HepG2 (cell line): ENCODE results near the gene PRKCE. TPM values are rescaled to one million over a fixed set of nuclear protein-coding genes. Genes with fewer than 3 reads are reported as not detected.

Experiments
- DRAP1 ChIP-seq: IDR thresholded peaks from 2 replicates; pipeline ENCODE4 v1.6.1; 2016; ENCODE audit warnings: missing genetic modification reagents, missing compliant biosample characterization
- ELF3 ChIP-seq: IDR thresholded peaks from 2 replicates; pipeline ENCODE4 v1.6.1; 2016; ENCODE audit warnings: missing genetic modification reagents, missing compliant biosample characterization
- FOXP4 ChIP-seq: sonication (generic); formaldehyde crosslinking; IDR thresholded peaks from 2 replicates; pipeline ENCODE4 v1.4.0; 2020; ENCODE audit warnings: missing genetic modification reagents
- HDAC2 ChIP-seq: sonication (generic); formaldehyde crosslinking; IDR thresholded peaks from 2 replicates; pipeline ENCODE4 v1.4.0; 2020; ENCODE audit warnings: missing genetic modification reagents
- HHEX ChIP-seq: IDR thresholded peaks from 2 replicates; pipeline ENCODE4 v1.6.1; 2016; ENCODE audit warnings: control low read depth
- HMG20B ChIP-seq: conservative IDR thresholded peaks from 2 replicates; pipeline ENCODE4 v1.6.1; 2016; ENCODE audit warnings: missing genetic modification reagents, missing compliant biosample characterization
- SP4 ChIP-seq: sonication (generic); formaldehyde crosslinking; IDR thresholded peaks from 2 replicates; pipeline ENCODE4 v1.8.1; 2023; ENCODE audit warnings: mild to moderate bottlenecking, missing genetic modification reagents
- ZFP36L2 ChIP-seq: sonication (generic); formaldehyde crosslinking; IDR thresholded peaks from 2 replicates; pipeline ENCODE4 v1.4.0; 2020; ENCODE audit warnings: missing genetic modification reagents
- ZKSCAN8 ChIP-seq: IDR thresholded peaks from 2 replicates; pipeline ENCODE4 v1.6.1; 2016; ENCODE audit warnings: borderline replicate concordance, missing genetic modification reagents, missing compliant biosample characterization
- ZNF3 ChIP-seq: IDR thresholded peaks from 2 replicates; pipeline ENCODE4 v1.7.0; 2017; ENCODE audit warnings: inconsistent platforms
- ZNF317 ChIP-seq: sonication (generic); formaldehyde crosslinking; IDR thresholded peaks from 2 replicates; pipeline ENCODE4 v1.5.0; 2020; ENCODE audit warnings: mild to moderate bottlenecking, missing genetic modification reagents
- ZNF607 ChIP-seq: sonication (generic); formaldehyde crosslinking; IDR thresholded peaks from 2 replicates; pipeline ENCODE4 v1.5.1; 2020; ENCODE audit warnings: missing genetic modification reagents, mild to moderate bottlenecking, borderline replicate concordance
- ZSCAN5A ChIP-seq: sonication (generic); formaldehyde crosslinking; IDR thresholded peaks from 2 replicates; pipeline ENCODE4 v1.8.0; 2022; ENCODE audit warnings: mild to moderate bottlenecking, missing genetic modification reagents, borderline replicate concordance
- polyA plus RNA-seq, 8 experiments: library from polyadenylated mRNA; depleted of rRNA in 3 of 8; stranded (reverse) in 7 of 8; unstranded in 1 of 8; fragments of >200 nt; fragmentation: Illumina TruSeq in 4 of 8; extraction: Trizol in 4 of 8; gene quantifications; 2 replicates each; pipeline versions ENCODE4 v1.2.1 to v1.2.3, GENCODE V29; 2011 to 2016; ENCODE audit warnings: low read depth in 4 of 8, missing spikeins in 1 of 8, mixed read lengths in 1 of 8; ENCODE audit not compliant: insufficient read depth in 1 of 8
- total RNA-seq, 5 experiments: library from RNA; depleted of rRNA; stranded (reverse); fragments of >200 nt; fragmentation: Illumina TruSeq; extraction: Trizol; gene quantifications; 2 replicates each; pipeline ENCODE4 v1.2.3, GENCODE V29; 2016; ENCODE audit warnings: low read depth in 1 of 5
- TF ChIP-seq, protein P1 (sequence below), 2 experiments: IDR thresholded peaks; 2 replicates each; pipeline ENCODE4 v1.6.1; 2011 to 2012; ENCODE audit warnings: low read length in 2 of 2, borderline replicate concordance in 1 of 2, low read depth in 1 of 2, mild to moderate bottlenecking in 1 of 2, moderate library complexity in 1 of 2
- TF ChIP-seq, protein P2 (sequence below): sonication (generic); formaldehyde crosslinking; IDR thresholded peaks from 2 replicates; pipeline ENCODE4 v1.5.1; 2020; ENCODE audit warnings: mild to moderate bottlenecking, missing genetic modification reagents, borderline replicate concordance

PRKCE gene
- total and polyA plus RNA-seq, 2 of the 13 experiments (the other 11 are each of a cell fraction or from before 2014, with no cell fraction given), result 1.0 to 3.9 TPM

DNA sequence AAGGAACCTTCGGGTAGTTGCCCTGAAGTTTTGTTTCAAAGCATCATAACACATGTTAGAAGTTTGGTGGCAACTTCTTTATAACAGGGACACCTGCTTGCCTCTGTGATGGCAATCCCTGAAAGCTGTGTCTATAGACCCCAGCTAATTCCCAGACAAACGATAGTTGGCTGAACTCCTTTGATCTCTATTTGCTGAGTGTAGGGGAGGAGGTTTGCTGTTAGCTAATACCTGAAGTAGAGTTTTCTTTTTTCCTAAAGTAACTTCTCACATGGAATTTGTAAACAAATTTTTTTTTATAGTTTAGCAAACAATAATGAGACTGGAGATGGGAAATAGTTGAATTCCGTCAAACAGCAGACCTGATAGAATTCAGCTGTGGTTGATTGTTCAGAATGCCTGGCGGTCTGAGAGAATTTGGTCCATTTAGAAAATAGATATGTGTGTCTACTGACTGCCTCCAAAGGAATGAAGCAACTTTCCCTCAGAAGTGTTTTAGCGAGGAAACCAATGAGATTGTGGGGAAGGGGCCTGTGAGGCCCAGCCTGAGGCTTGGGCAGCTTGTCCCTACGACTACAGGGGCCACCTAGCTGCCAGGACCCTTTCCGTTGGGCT lies 522.3 kb downstream of the PRKCE start (continued):
- TF ChIP-seq HHEX (peak; percentile 96), ZNF607 (CRISPR knock-in tag) (no peak), FOXP4 (CRISPR knock-in tag) (peak; percentile 93), ZNF3 (CRISPR knock-in tag) (no peak), ZKSCAN8 (CRISPR knock-in tag) (0 out of 2 replicates have a peak, but pooled peaks have one; percentile 28), ZSCAN5A (CRISPR knock-in tag) (no peak), DRAP1 (no peak), ELF3 (peak; percentile 46; the same call in 1 of the 2 replicates), ZNF317 (CRISPR knock-in tag) (peak; percentile 44; the same call in 1 of the 2 replicates), ZFP36L2 (CRISPR knock-in tag) (no peak), HDAC2 (CRISPR knock-in tag) (peak; percentile 76), HMG20B (CRISPR knock-in tag) (peak; percentile 92), SP4 (CRISPR knock-in tag) (0 out of 2 replicates have a peak, but pooled peaks have one; percentile 25)
- TF ChIP-seq, protein P1, sequence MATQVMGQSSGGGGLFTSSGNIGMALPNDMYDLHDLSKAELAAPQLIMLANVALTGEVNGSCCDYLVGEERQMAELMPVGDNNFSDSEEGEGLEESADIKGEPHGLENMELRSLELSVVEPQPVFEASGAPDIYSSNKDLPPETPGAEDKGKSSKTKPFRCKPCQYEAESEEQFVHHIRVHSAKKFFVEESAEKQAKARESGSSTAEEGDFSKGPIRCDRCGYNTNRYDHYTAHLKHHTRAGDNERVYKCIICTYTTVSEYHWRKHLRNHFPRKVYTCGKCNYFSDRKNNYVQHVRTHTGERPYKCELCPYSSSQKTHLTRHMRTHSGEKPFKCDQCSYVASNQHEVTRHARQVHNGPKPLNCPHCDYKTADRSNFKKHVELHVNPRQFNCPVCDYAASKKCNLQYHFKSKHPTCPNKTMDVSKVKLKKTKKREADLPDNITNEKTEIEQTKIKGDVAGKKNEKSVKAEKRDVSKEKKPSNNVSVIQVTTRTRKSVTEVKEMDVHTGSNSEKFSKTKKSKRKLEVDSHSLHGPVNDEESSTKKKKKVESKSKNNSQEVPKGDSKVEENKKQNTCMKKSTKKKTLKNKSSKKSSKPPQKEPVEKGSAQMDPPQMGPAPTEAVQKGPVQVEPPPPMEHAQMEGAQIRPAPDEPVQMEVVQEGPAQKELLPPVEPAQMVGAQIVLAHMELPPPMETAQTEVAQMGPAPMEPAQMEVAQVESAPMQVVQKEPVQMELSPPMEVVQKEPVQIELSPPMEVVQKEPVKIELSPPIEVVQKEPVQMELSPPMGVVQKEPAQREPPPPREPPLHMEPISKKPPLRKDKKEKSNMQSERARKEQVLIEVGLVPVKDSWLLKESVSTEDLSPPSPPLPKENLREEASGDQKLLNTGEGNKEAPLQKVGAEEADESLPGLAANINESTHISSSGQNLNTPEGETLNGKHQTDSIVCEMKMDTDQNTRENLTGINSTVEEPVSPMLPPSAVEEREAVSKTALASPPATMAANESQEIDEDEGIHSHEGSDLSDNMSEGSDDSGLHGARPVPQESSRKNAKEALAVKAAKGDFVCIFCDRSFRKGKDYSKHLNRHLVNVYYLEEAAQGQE (IDR thresholded peaks at IDR 0.05; ENCODE audit: borderline replicate concordance in 1 of 2, low read depth in 1 of 2, low read length in 2 of 2), result peak in 1 of 2 experiments; percentile 59; a peak in 1 of 4 replicates
- TF ChIP-seq, protein P2, sequence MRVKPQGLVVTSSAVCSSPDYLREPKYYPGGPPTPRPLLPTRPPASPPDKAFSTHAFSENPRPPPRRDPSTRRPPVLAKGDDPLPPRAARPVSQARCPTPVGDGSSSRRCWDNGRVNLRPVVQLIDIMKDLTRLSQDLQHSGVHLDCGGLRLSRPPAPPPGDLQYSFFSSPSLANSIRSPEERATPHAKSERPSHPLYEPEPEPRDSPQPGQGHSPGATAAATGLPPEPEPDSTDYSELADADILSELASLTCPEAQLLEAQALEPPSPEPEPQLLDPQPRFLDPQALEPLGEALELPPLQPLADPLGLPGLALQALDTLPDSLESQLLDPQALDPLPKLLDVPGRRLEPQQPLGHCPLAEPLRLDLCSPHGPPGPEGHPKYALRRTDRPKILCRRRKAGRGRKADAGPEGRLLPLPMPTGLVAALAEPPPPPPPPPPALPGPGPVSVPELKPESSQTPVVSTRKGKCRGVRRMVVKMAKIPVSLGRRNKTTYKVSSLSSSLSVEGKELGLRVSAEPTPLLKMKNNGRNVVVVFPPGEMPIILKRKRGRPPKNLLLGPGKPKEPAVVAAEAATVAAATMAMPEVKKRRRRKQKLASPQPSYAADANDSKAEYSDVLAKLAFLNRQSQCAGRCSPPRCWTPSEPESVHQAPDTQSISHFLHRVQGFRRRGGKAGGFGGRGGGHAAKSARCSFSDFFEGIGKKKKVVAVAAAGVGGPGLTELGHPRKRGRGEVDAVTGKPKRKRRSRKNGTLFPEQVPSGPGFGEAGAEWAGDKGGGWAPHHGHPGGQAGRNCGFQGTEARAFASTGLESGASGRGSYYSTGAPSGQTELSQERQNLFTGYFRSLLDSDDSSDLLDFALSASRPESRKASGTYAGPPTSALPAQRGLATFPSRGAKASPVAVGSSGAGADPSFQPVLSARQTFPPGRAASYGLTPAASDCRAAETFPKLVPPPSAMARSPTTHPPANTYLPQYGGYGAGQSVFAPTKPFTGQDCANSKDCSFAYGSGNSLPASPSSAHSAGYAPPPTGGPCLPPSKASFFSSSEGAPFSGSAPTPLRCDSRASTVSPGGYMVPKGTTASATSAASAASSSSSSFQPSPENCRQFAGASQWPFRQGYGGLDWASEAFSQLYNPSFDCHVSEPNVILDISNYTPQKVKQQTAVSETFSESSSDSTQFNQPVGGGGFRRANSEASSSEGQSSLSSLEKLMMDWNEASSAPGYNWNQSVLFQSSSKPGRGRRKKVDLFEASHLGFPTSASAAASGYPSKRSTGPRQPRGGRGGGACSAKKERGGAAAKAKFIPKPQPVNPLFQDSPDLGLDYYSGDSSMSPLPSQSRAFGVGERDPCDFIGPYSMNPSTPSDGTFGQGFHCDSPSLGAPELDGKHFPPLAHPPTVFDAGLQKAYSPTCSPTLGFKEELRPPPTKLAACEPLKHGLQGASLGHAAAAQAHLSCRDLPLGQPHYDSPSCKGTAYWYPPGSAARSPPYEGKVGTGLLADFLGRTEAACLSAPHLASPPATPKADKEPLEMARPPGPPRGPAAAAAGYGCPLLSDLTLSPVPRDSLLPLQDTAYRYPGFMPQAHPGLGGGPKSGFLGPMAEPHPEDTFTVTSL (CRISPR knock-in tag), result peak; percentile 79; the same call in 1 of the 2 replicates
